Right ventricle myocardium inferior (tissue), 1 donor: ENCODE data around the gene UBR1. TPM values are rescaled to one million over a fixed set of nuclear protein-coding genes. Genes with fewer than 3 reads are reported as not detected.

ENCODE experiments used
- total RNA-seq: library from RNA; stranded (reverse); fragmentation: NEBNext Ultra II Directional; extraction: Animal tissue kit (Norgen Biotek cat#: 25700); gene quantifications from one replicate; pipeline ENCODE4 v1.2.1, GENCODE V29; 2021
- donor health status: DM: no; HTN: yes; CAD: no; lungs with severe emphysema.

Gene UBR1
- total RNA-seq, 1 donor from 2014 or later: 20.2 TPM

Other genes starting within 250 kb of the UBR1 start
- gene TTBK2, start 185.3 kb downstream of the UBR1 start, total RNA-seq: 20.6 TPM
- gene TMEM62, start 27.5 kb upstream of the UBR1 start, total RNA-seq: 11.7 TPM
- 54.6 TPM for gene CCNDBP1, start 79.4 kb upstream of the UBR1 start, total RNA-seq
- gene EPB42, start 115.0 kb upstream of the UBR1 start, total RNA-seq: 0.57 TPM
- not detected for gene TGM5, start 160.9 kb upstream of the UBR1 start, total RNA-seq
- gene TGM7, start 196.2 kb upstream of the UBR1 start, total RNA-seq: not detected
- 6.0 TPM for gene LCMT2, start 224.5 kb upstream of the UBR1 start, total RNA-seq